NCI-H1092 (cell line): ENCODE results near the gene FAM180A.

Source experiments
- DNase-seq: peaks from one replicate; lab custom pipeline; 2025; lab: John Stamatoyannopoulos, UW

FAM180A gene

DNA sequence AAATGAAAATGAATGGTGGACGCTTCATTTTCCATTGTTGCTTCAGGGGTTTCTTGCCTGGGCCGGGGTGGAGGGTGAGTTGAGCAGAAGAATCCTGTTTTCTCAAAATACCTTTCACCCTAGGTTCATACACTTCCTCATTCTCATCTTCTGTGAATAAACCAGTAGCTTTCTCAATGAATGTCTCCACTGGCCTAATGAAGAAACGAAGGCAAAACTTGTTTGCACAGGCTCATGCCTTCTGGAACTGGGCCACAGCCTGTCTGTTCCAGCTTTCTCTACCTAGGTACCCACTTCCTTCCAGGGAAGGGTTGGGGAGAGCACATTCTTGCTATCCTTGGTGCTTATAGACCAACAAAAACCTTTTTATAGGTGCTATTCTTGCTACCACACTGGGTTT, 65.0 kb downstream of the FAM180A start:
- no peak for DNase-seq

DNA sequence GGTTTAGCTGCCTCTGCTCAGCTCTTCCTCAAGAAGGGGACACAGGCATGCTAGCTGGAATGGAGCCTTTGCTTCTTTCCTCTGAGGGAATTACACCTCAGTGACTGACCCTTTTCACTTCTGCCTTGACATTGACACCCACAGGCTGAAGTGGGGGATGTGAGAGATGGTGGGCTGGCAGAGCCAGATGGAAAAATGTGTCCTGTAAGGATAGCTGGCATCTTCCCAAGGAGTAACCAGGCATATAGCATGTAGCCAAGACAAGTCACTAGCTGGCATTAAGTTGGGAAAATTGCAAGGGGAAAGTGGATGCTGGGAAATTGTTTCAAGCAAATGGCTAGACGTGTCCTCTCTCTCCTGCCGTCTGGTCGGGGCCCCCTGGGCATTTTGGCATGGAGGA, 66.4 kb downstream of the FAM180A start:
- no peak for DNase-seq

DNA sequence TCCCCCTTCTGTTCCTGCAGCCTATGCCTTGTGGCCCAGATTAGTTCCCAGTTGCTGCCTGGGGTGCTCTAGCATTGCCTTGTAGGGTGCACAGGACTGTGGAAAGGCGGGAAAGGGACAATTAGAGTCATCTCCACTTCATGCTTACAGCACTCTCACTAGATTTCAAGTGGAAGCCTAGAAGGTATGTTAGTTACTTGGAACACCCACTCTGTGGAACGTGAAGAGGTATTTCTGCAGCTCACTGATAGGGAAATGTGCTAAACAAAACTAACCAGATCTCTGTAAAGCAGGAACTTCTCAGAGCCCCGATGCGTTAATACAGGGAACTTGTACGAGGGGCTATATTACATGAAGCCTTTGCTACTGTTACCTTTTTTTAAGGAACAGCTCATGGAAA, 66.9 kb downstream of the FAM180A start:
- no peak for DNase-seq
